ENCODE measurements around the gene SKAP1. TPM values are rescaled to one million over a fixed set of nuclear protein-coding genes. Genes with fewer than 3 reads are reported as not detected.

SKAP1 gene
- total and polyA plus RNA-seq, 11 donors = 0.25 to 5.3 (median 0.38) TPM; not detected in 6

- Histone ChIP-seq H3K36me3 (no peaks in the 10 kb centered on the region), H3K4me1 (no peaks in the 10 kb centered on the region), H3K27ac (no peak overlapping the region), H3K9me3 (no peaks in the 10 kb centered on the region), H3K27me3 (peaks cover 0 to 37% (median 2%) of the 10 kb centered on the region in 9 donors), H3K4me3 (no peak overlapping the region)
- 47 to 53% (median 50%) methylated on average over 6 of the region's 6 CpGs for WGBS, 4 donors
- intact Hi-C loops (cut with DNase I) = no loop called here
- DNase-seq (no peak), ATAC-seq (no peak)
- no peak for TF ChIP-seq POLR2A (IDR thresholded peaks at IDR 0.05)
- TF ChIP-seq CTCF (IDR thresholded peaks at IDR 0.05) = no peak
These were observed 231.0 kb downstream of the SKAP1 start for GRCh38 chr17:48198950-48199541.

- H3K9me3 ChIP-seq = no peaks in the 10 kb centered on the region
- no peak for ATAC-seq
- intact Hi-C loops (cut with DNase I) = no loop called here
- H3K27me3 ChIP-seq = peaks cover 0 to 39% (median 7%) of the 10 kb centered on the region in 9 donors
- H3K4me1 ChIP-seq = no peaks in the 10 kb centered on the region
- no peaks in the 10 kb centered on the region for H3K36me3 ChIP-seq
- H3K27ac ChIP-seq = no peak overlapping the region
- no peak overlapping the region for H3K4me3 ChIP-seq
- DNase-seq = no peak
- TF ChIP-seq POLR2A (IDR thresholded peaks at IDR 0.05) (no peak), CTCF (IDR thresholded peaks at IDR 0.05) (no peak)
These were observed 234.1 kb downstream of the SKAP1 start for GRCh38 chr17:48195910-48196309.

GRCh38 chr17:48194097-48194550 is 235.9 kb downstream of the SKAP1 start:
- Histone ChIP-seq H3K4me3 (no peak overlapping the region), H3K9me3 (no peaks in the 10 kb centered on the region), H3K36me3 (no peaks in the 10 kb centered on the region), H3K4me1 (no peaks in the 10 kb centered on the region), H3K27ac (no peak overlapping the region), H3K27me3 (peaks cover 0 to 54% (median 7%) of the 10 kb centered on the region in 9 donors)
- DNase-seq (no peak), ATAC-seq (no peak)
- WGBS, 4 donors = 66 to 74% (median 66%) methylated on average over 5 of the region's 5 CpGs
- no peak for TF ChIP-seq CTCF (IDR thresholded peaks at IDR 0.05)
- TF ChIP-seq POLR2A (IDR thresholded peaks at IDR 0.05) = no peak
- intact Hi-C loops (cut with DNase I) = no loop called here

- intact Hi-C loops (cut with DNase I) = no loop called here
These were observed 237.7 kb downstream of the SKAP1 start for GRCh38 chr17:48192321-48192731.

More at GRCh38 chr17:48192321-48192731, 237.7 kb downstream of the SKAP1 start:
- H3K27ac ChIP-seq = no peak overlapping the region
- no peaks in the 10 kb centered on the region for H3K36me3 ChIP-seq
- H3K27me3 ChIP-seq = peaks cover 0 to 65% (median 13%) of the 10 kb centered on the region in 9 donors
- no peak for TF ChIP-seq POLR2A (IDR thresholded peaks at IDR 0.05)
- TF ChIP-seq CTCF (IDR thresholded peaks at IDR 0.05) = no peak
- no peaks in the 10 kb centered on the region for H3K9me3 ChIP-seq
- no peak for DNase-seq
- no peak for ATAC-seq
- WGBS, 4 donors = 42 to 49% (median 47%) methylated on average over 4 of the region's 4 CpGs
- no peaks in the 10 kb centered on the region for H3K4me1 ChIP-seq
- H3K4me3 ChIP-seq = no peak overlapping the region

Data from heart left ventricle (tissue), 16 donors.